ENCODE measurements around the gene ABAT. TPM values are rescaled to one million over a fixed set of nuclear protein-coding genes. Genes with fewer than 3 reads are reported as not detected.

Gene ABAT
- total RNA-seq, result 0.98 and 1.1 TPM in 2 replicates

DNA sequence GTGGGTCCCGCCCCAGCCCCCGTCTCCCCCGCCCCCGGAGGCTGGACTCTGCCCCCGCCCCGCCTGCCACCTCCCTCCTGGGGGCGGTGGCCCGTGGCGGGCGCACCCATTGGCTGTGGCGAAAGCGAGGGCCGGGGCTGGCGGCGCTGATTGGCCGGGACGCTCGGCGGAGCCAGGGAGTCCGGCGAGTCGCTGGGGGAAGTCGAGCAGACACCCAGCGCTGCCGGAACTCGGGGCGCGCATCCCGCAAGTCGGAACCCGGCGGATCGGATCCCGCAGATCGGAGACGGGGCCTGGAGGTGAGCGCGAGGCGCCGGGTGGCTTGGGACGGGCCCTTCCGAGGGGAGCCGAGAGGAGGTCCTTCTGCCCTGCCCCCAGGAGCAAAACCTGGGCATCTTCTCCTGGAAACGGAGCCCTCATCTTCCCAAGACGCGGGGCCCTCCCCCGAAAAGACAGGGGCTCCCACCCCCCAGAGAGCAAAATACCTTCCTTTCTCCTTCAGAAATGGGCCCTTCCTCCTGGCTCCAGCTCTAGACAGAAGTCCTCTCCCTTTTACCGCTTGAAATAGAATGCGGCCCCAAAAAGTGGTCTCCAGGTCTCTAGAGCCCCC is at the start of gene ABAT:
Gene ABAT, plus strand, starts transcription at position 205 of the 610 bp plus-strand sequence. CDS start 61,123 bp downstream, outside the sequence.

DNA sequence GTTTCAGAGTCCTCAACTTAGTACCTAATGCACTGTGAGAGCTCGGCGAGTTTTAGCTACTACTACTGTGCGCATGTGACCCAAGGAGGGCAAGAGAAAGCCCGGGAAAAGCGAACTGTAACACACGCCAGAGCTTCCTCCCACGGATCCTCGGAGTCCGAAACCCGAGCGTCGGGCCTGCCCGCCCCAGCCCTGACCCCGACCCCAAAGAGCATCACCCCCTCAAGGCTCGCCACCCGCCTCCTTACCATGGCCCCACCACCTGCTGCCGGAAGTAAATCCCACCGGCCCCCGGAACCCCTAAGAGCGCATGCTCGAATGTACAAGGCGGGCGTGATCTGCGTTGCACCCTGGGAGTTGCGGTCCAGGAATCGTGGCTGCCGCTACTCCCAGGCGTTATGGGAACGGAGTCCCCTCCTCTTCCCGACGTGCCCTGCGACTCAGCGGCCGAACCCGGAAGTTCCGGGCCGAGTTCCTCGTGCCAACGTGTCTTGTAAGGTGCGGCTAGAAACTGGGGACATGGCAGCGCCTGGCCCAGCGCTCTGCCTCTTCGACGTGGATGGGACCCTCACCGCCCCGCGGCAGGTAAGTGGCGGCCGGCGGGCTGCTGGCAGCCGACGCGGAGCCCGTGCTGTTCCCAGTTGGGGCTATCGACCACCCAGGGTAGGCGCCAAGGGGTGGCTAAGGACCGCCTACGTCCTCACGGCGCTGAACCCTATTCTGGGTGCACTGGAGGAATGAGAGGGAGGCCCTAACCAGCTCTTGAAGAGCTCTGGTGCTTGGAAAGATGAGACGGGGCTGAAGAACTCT is 123.2 kb downstream of the ABAT start, which contains the start of the genes PMM2 and TMEM186:
Gene PMM2, plus strand, starts transcription at position 476 of the 810 bp plus-strand sequence. Its CDS starts 44 bp downstream, at position 520.
Gene TMEM186, minus strand, starts transcription at position 276 of the 810 bp plus-strand sequence. Its CDS starts 25 bp downstream, at position 251.

Small RNAs within 50 kb of the gene (small RNA-seq; reads per million reads assigned to genes)
- gene AC007224.1 (not detected), gene RN7SL743P (not detected), gene RNU7-63P (not detected)

Other genes starting within 250 kb of the ABAT start
- not detected in 2 replicates for gene TMEM114, start 84.1 kb upstream of the ABAT start, total RNA-seq
- 23.0 and 33.6 TPM in 2 replicates for gene METTL22, start 52.9 kb upstream of the ABAT start, total RNA-seq
- 2.9 and 4.6 TPM in 2 replicates for gene TMEM186, start 123.0 kb downstream of the ABAT start, total RNA-seq
- 49.6 and 52.4 TPM in 2 replicates for gene PMM2, start 123.2 kb downstream of the ABAT start, total RNA-seq
- 59.0 and 97.0 TPM in 2 replicates for gene CARHSP1, start 194.4 kb downstream of the ABAT start, total RNA-seq
- not detected in 2 replicates for gene LITAFD, start 207.7 kb downstream of the ABAT start, total RNA-seq

Measured in vein endothelial cell (primary cell).